HS-27A (cell line): ENCODE measurements around the gene PBX1.

Source experiments
- DNase-seq: peaks from one replicate; pipeline ENCODE4 v3.0.0-alpha.2; 2012; ENCODE audit warnings: low read depth, missing footprints

PBX1 gene

GRCh38 chr1:164824542-164824941 lies 265.6 kb downstream of the PBX1 start:
- DNase-seq, result no peak

DNA sequence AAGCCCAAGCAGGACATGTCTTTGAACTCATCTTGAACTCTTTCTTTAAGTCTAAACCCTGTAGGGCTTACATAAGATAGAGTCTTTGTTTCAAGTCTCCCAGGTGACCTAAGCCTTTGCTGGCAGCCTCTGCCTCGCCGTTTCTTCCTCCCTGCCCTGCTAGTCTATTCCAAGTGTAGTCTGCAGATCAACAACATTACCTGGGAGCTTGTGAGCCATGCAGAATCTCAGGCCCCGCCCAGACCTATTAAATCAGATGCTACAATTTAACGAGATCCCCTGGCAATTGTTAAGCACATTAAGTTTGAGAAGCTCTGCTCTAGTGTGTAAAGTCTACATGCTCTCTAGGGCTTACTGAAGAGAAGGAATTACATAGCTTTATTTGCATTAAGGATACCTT lies 271.6 kb downstream of the PBX1 start:
- no peak for DNase-seq

- no peak for DNase-seq
Observed at GRCh38 chr1:164834641-164835040, 275.7 kb downstream of the PBX1 start.

DNA sequence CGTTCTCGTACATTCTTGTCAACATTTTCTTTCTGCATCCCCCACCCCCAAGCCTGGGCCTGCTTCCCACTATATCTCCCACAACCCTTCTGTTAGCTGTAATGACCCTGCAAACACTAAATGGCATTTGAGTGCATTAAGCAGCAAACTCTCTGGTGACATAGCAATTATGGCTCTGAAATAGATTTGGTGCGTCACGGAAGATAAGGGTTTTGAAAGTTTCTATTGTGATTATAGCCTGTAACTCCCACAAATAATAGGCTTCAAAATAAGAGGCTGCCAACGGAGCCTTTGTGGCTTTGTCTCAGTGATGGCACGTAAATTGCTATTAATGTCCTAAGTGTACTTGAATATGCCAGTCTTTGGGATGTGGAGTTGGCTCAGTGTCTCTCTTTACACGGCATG lies 277.6 kb downstream of the PBX1 start:
- DNase-seq, result no peak

- DNase-seq, result no peak
Observed at GRCh38 chr1:164838786-164839185, 279.8 kb downstream of the PBX1 start.

DNA sequence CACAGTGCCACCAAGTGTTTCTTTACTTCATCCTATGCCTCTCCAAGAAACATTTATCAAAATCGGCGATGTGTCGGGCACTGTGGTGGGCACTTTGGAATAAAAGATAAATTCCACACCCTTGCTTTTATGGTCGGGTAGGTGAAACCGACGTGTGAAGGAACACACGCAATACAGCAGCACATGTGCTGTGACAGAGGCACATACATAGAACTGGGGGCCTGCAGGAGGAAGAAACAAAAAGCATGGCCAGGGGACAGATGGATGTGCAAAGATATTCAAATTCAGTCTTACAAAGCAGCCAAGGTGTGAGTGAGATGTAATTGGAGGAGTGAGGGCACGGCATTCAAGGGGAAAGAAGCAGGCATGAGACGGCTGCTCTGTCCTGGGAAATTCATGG lies 282.0 kb downstream of the PBX1 start:
- DNase-seq, result no peak

GRCh38 chr1:164841702-164842465 lies 282.9 kb downstream of the PBX1 start:
- DNase-seq, result no peak

DNA sequence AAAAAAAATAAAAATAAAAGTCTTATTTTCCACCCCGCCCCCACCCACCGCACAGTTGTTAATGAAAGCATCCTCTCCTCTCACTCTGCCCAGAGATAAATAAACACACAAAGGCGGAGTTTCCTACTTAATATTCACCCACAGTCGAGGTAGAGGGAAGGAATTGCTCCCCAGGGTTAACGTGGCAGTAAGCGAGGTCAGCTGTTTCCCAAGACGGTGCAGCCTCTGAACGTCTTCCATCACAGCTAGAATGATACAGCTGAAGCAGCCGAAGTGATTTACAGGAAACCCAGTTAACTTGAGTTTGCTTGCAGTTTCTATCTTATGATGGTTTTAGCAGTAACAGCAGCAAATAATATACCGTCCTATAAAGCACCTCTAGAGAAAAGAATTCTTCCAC lies 283.9 kb downstream of the PBX1 start:
- DNase-seq, result no peak

GRCh38 chr1:164843743-164844500 lies 284.9 kb downstream of the PBX1 start:
- no peak for DNase-seq

DNA sequence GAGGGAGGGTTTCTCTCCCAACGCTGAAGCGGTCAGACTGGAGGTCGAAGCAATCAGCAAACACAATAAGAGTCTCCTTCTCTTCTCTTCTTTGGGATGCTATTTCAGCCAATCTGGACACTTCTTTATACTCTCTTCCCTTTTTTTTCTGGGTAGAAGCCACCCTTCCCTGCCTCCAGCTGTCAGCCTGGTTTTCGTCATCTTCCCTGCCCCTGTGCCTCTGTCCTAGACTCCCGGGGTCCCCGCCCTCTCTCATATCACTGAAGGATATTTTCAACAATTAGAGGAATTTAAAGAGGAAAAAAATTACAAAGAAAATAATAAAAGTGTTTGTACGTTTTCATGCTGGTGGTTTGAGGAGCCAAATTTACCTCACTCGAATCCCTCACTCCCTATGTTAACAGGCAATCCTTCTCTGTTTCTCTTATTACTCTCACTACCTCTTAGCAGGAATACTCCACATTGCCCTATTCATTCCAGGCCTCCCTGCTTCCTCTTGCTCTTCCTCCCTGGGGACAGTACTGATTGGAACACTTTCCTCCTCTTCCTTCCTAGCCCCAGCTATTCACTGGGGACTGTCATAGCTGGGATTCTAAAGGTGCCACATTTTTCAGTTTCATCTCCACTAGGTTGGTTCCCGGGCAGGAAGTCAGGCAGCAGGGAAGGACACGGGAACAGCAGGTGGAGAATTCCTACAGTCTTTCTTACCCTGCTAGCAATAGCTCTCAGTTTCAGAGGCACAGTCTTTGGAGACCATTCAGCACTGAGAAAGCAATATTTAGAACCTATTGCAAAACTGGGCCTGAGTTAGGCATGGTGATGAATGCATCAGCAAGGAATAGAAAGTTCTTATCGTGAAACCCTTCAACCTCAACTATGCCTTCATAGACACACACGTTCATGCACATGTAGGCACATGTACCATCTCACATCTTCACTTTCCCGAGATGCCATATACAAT lies 288.0 kb downstream of the PBX1 start:
- no peak for DNase-seq

- DNase-seq, result no peak
Observed at GRCh38 chr1:164853146-164853545, 294.2 kb downstream of the PBX1 start.

DNA sequence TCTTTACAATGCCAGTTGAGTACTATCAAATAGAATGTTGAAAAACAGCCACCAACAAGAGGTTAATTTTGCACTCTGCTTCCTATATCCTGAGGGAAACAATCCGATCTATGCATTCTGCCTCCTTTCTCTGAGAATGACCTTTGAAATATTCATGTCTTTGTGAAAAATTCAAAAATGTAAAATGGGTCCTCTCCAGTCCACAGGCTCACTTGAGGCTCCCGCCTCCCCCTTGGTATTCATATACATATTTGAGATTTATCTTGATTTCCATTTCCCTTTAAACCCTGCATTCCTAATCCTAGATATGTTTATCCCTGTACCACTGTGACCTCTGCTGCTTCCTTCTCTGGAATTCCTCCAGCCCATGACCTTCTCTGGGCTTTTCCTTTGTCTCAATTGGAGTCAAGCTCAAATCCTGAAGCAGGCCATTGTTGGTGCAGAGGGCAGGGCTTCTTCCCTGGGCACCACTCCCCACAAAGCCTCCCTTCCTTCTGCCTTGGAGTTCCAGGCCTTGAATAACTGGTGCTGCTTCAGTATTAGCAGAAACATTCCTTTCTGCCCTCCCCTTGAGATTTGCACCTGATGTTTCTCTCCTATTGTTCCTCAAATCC lies 296.8 kb downstream of the PBX1 start:
- no peak for DNase-seq

- no peak for DNase-seq
Observed at GRCh38 chr1:164856381-164856780, 297.4 kb downstream of the PBX1 start.

- no peak for DNase-seq
Observed at GRCh38 chr1:164857439-164857838, 298.5 kb downstream of the PBX1 start.

DNA sequence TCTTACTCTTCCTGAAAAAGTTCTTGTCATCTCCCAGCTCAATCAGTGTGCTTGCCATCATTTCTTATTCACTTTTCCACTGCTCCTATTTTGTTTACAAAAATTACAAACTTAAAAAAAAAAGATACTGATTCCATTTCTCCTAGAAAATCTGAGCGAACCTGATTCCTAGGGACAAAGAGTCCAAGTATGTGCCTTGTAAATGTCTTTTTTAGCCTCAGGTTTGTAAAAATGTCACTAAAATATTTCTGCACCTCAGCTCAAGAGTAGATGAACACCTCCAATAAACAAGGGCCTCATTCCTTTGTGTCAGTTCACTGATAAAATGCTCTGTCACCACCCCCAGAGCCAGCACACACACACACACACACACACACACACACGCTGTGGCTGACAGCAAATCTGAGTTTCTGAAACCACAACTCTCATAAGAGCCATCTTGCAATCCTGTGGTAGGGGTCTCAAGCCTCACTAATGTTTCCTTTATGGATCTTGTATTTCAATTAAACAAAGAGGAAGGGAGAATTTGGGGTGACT lies 299.2 kb downstream of the PBX1 start:
- no peak for DNase-seq

- no peak for DNase-seq
Observed at GRCh38 chr1:164861632-164862031, 302.6 kb downstream of the PBX1 start.

- DNase-seq, result no peak
Observed at GRCh38 chr1:164863056-164863455, 304.1 kb downstream of the PBX1 start.

DNA sequence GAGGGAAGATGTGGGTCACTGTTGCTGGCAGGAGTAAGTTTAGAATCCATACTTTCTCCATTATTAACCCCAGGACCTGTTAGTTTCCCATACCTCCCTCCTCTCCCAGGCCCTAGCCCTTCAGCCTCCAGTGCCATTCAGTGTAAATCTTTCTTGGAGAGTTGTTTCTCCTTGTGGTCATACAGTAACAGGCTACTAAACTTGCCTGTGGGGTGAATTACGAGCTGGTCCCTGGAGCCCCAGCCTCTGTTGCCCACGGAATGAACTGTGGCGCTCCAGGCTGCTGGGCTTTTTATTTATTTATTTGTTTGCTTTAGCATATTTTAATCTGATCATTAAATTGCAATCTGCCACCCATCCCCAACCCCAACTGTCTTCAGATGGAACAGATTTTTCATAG lies 305.2 kb downstream of the PBX1 start:
- DNase-seq, result no peak

GRCh38 chr1:164865385-164865784 lies 306.4 kb downstream of the PBX1 start:
- no peak for DNase-seq

DNA sequence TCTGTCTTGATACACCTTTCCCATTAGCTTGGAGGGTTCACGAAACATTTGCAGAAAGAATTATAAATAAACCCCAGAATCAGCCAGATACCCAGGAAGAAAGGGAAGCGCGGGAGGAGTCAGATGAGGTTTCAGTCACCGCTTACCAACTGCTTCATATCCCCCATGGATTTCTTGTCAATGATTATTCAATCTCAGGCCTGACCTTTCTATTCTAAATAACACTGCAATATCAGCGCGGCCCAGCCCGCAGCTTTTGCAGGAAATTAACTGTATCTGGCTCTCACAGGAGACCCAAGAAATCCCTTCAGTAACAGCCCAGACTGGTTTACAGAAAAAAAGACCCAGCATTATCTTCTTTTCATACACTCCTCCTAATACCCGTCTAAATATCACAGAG lies 308.6 kb downstream of the PBX1 start:
- no peak for DNase-seq

DNA sequence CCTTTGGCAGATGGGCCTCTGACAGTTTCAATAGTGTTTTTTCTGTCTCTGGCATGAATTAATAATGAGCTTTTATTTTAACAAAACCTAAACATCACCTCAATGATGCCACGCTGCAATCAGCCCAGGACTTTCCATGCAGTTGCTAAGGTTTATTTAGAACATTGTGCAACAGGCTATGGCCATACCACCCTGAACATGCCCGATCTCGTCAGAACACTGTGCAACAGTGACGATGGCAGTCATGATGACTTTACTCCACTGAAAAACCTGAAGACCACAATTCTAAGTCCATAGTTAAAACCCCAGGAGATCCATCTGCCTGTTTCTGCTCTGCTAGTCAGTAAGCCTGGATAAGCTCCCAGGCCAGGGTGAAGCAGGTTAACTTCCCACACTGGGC lies 310.0 kb downstream of the PBX1 start:
- no peak for DNase-seq

DNA sequence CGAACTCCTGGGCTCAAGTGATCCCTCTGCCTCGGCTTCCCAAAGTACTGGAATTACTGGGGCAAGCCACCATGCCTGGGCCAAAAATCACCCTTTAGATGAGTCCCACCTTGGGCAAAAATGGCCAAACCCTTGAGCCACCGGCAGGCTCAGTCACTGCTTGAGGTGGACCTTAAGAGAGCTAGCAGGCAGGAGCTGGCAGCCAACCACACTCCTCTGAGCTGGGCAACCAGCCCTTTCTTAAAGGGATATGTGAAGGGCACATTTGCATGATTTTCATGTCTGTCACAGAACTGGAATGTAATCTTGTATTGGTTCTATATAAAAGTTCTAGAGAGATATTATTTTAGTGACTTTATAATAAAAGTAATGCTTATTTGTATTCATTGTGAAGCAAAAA lies 316.5 kb downstream of the PBX1 start:
- no peak for DNase-seq
